ENCODE data around the gene PDXK.

The PDXK gene

GRCh38 chr21:43726686-43727518 lies 8.0 kb downstream of the PDXK start:
- no peak for TF ChIP-seq CTCF (IDR thresholded peaks at IDR 0.05)
- Histone ChIP-seq H3K4me3 (ENCODE audit: low read depth in 1 of 2, low read length in 1 of 2) (peak overlapping the region; percentile 69 to 76), H3K9me3 (no peaks in the 10 kb centered on the region), H3K27me3 (no peaks in the 10 kb centered on the region), H3K27ac (peak overlapping the region; percentile 94), H3K36me3 (peaks cover 20% of the 10 kb centered on the region), H3K4me1 (ENCODE audit: control insufficient read depth in 1 of 2, insufficient read depth in 1 of 2, low read depth in 1 of 2, low read length in 1 of 2) (peaks cover 98 to 100% of the 10 kb centered on the region in 2 experiments)

- no peaks in the 10 kb centered on the region for H3K27me3 ChIP-seq
- H3K36me3 ChIP-seq = peaks cover 24% of the 10 kb centered on the region
- peak overlapping the region; percentile 69 to 76 for H3K4me3 ChIP-seq (ENCODE audit: low read depth in 1 of 2, low read length in 1 of 2)
- H3K4me1 ChIP-seq (ENCODE audit: control insufficient read depth in 1 of 2, insufficient read depth in 1 of 2, low read depth in 1 of 2, low read length in 1 of 2) = peaks cover 95 to 98% of the 10 kb centered on the region in 2 experiments
- H3K9me3 ChIP-seq = no peaks in the 10 kb centered on the region
- TF ChIP-seq CTCF (IDR thresholded peaks at IDR 0.05) = no peak
- peak overlapping the region; percentile 94 for H3K27ac ChIP-seq
Measured at GRCh38 chr21:43727519-43728153, 8.7 kb downstream of the PDXK start.

- H3K4me1 ChIP-seq (ENCODE audit: control insufficient read depth in 1 of 2, insufficient read depth in 1 of 2, low read depth in 1 of 2, low read length in 1 of 2) = peaks cover 92 to 97% of the 10 kb centered on the region in 2 experiments
- no peak for TF ChIP-seq CTCF (IDR thresholded peaks at IDR 0.05)
- no peaks in the 10 kb centered on the region for H3K27me3 ChIP-seq
- H3K4me3 ChIP-seq (ENCODE audit: low read depth in 1 of 2, low read length in 1 of 2) = peak overlapping the region; percentile 69 to 76
- peak overlapping the region; percentile 94 for H3K27ac ChIP-seq
- peaks cover 24% of the 10 kb centered on the region for H3K36me3 ChIP-seq
- H3K9me3 ChIP-seq = no peaks in the 10 kb centered on the region
Measured at GRCh38 chr21:43728154-43728466, 9.2 kb downstream of the PDXK start.

- peak overlapping the region; percentile 69 to 76 for H3K4me3 ChIP-seq (ENCODE audit: low read depth in 1 of 2, low read length in 1 of 2)
- H3K27me3 ChIP-seq = no peaks in the 10 kb centered on the region
- peak; percentile 20 for TF ChIP-seq CTCF (IDR thresholded peaks at IDR 0.05)
- peak overlapping the region; percentile 94 for H3K27ac ChIP-seq
- H3K4me1 ChIP-seq (ENCODE audit: control insufficient read depth in 1 of 2, insufficient read depth in 1 of 2, low read depth in 1 of 2, low read length in 1 of 2) = peaks cover 92 to 97% of the 10 kb centered on the region in 2 experiments
- H3K9me3 ChIP-seq = no peaks in the 10 kb centered on the region
- H3K36me3 ChIP-seq = peaks cover 19% of the 10 kb centered on the region
Measured at GRCh38 chr21:43728467-43729390, 9.8 kb downstream of the PDXK start.

- H3K36me3 ChIP-seq = peaks cover 36% of the 10 kb centered on the region
- TF ChIP-seq CTCF (IDR thresholded peaks at IDR 0.05) = no peak
- H3K9me3 ChIP-seq = no peaks in the 10 kb centered on the region
- peaks cover 75 to 81% of the 10 kb centered on the region in 2 experiments for H3K4me1 ChIP-seq (ENCODE audit: control insufficient read depth in 1 of 2, insufficient read depth in 1 of 2, low read depth in 1 of 2, low read length in 1 of 2)
- no peak overlapping the region for H3K4me3 ChIP-seq (ENCODE audit: low read depth in 1 of 2, low read length in 1 of 2)
- H3K27ac ChIP-seq = peak overlapping the region; percentile 94
- H3K27me3 ChIP-seq = no peaks in the 10 kb centered on the region
Measured at GRCh38 chr21:43731476-43731875, 12.5 kb downstream of the PDXK start.
